ENCODE data around the gene HIF3A. TPM values are rescaled to one million over a fixed set of nuclear protein-coding genes. Genes with fewer than 3 reads are reported as not detected.
A peak's percentile ranks its signal among the peaks of the same experiment; 100 is the strongest.

The HIF3A gene
- total RNA-seq, 4 donors from 2014 or later: 49.3 to 383 (median 144) TPM

GRCh38 chr19:46388311-46389095, 91.7 kb downstream of the HIF3A start:
- H3K36me3 ChIP-seq: peaks cover 0 to 85% of the 10 kb centered on the region in 2 donors
- no peak overlapping the region for H3K4me3 ChIP-seq
- 81 to 83% methylated on average over 6 of the region's 25 CpGs for WGBS, 2 donors (ENCODE audit: low coverage in 1 of 2)
- H3K9me3 ChIP-seq: no peaks in the 10 kb centered on the region
- H3K27ac ChIP-seq: no peak overlapping the region
- TF ChIP-seq EP300 (IDR thresholded peaks at IDR 0.05) (no peak), POLR2AphosphoS5 (IDR thresholded peaks at IDR 0.05) (no peak), POLR2A (IDR thresholded peaks at IDR 0.05) (no peak)
- TF ChIP-seq, protein P1, sequence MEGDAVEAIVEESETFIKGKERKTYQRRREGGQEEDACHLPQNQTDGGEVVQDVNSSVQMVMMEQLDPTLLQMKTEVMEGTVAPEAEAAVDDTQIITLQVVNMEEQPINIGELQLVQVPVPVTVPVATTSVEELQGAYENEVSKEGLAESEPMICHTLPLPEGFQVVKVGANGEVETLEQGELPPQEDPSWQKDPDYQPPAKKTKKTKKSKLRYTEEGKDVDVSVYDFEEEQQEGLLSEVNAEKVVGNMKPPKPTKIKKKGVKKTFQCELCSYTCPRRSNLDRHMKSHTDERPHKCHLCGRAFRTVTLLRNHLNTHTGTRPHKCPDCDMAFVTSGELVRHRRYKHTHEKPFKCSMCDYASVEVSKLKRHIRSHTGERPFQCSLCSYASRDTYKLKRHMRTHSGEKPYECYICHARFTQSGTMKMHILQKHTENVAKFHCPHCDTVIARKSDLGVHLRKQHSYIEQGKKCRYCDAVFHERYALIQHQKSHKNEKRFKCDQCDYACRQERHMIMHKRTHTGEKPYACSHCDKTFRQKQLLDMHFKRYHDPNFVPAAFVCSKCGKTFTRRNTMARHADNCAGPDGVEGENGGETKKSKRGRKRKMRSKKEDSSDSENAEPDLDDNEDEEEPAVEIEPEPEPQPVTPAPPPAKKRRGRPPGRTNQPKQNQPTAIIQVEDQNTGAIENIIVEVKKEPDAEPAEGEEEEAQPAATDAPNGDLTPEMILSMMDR (IDR thresholded peaks at IDR 0.05): no peak
- ATAC-seq: no peak
- no peaks in the 10 kb centered on the region for H3K27me3 ChIP-seq
- peaks cover 0 to 24% (median 7%) of the 10 kb centered on the region in 3 donors for H3K4me1 ChIP-seq

DNA sequence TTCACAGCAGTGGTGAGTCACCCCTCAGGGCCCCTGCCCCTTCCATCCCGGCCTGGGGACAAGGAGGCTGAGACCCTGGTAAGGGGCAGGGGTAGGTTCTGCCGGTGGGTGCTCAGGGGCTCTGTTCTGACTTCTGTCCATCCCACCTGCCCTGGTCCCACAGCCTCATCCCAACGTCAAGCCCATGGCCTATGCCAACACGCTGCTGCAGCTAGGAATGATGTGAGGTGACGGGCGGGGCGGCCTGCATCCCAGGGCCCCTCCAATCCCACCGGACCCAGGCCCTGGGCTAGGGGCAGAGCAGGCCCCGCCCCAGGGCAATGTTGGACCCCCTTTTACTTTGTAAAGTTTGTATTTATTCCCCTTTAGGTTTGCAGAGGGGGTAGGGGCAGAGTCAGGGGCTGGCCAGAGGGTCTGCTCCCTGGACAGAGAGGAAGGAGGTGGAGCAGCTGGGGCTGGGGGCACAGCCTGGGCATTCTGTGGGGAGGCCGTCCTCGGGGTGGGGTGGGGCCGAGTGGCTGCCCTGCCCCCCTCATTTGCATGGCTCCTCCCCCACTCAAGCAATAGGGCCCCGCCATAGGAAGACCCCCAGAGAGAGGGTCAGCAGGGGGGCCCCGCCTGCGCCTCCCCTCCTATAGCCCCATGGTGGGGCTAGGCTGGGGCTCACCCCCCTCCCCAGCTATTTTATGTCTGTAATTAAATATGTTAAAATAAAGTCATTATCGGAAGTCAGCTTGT, 93.4 kb downstream of the HIF3A start:
- Histone ChIP-seq H3K27me3 (no peaks in the 10 kb centered on the region), H3K36me3 (peaks cover 0 to 67% of the 10 kb centered on the region in 2 donors), H3K27ac (peak overlapping the region in 2 of 4 donors; percentile 24 to 47), H3K9me3 (no peaks in the 10 kb centered on the region), H3K4me3 (no peak overlapping the region), H3K4me1 (peaks cover 0 to 32% (median 7%) of the 10 kb centered on the region in 3 donors)
- no peak for TF ChIP-seq EP300 (IDR thresholded peaks at IDR 0.05)
- TF ChIP-seq, protein P1 (IDR thresholded peaks at IDR 0.05): no peak
- no peak for TF ChIP-seq POLR2AphosphoS5 (IDR thresholded peaks at IDR 0.05)
- no peak for TF ChIP-seq POLR2A (IDR thresholded peaks at IDR 0.05)
- 88% methylated on average over 1 of the region's 16 CpGs; no CpG with 5 or more reads in 1 of the 2 donors for WGBS, 2 donors (ENCODE audit: low coverage in 1 of 2)
- no peak for ATAC-seq

DNA sequence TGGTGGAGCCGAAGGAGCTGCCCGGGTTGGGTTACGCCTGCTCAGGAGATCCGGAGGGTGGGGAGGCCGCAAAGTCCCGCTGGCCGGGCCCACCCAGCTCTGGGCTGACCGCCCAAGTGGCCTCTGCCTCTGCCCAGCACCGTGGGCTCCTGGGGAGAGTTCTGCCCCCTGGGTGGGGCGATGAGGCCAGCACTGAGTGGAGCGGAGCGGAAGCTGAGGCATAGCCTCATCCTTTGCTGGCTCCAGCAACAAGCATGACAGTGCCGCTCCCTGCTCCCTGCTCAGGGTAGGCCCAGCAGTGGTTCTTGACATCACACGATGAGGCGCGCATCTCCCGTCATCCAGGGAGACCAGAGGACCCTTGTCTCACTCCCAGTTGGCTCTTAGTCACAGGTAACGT, 94.0 kb downstream of the HIF3A start:
- 80 to 87% methylated on average over 1 to 9 of the region's 18 CpGs for WGBS, 2 donors (ENCODE audit: low coverage in 1 of 2)
- Histone ChIP-seq H3K4me1 (peaks cover 0 to 33% (median 7%) of the 10 kb centered on the region in 3 donors), H3K27me3 (no peaks in the 10 kb centered on the region), H3K27ac (peak overlapping the region in 3 of 4 donors; percentile 24 to 51 (median 47)), H3K9me3 (no peaks in the 10 kb centered on the region), H3K36me3 (peaks cover 0 to 62% of the 10 kb centered on the region in 2 donors), H3K4me3 (no peak overlapping the region)
- TF ChIP-seq EP300 (IDR thresholded peaks at IDR 0.05): no peak
- ATAC-seq: peak; percentile 49

GRCh38 chr19:46391296-46392251, 94.7 kb downstream of the HIF3A start:
- no peak for ATAC-seq
- H3K4me1 ChIP-seq: peaks cover 0 to 33% (median 7%) of the 10 kb centered on the region in 3 donors
- peaks cover 0 to 55% of the 10 kb centered on the region in 2 donors for H3K36me3 ChIP-seq
- H3K27ac ChIP-seq: peak overlapping the region in 3 of 4 donors; percentile 47 to 59 (median 51)
- no peaks in the 10 kb centered on the region for H3K27me3 ChIP-seq
- no peaks in the 10 kb centered on the region for H3K9me3 ChIP-seq
- H3K4me3 ChIP-seq: no peak overlapping the region
- WGBS, 2 donors (ENCODE audit: low coverage in 1 of 2): 81 to 84% methylated on average over 10 to 14 of the region's 33 CpGs
- TF ChIP-seq EP300 (IDR thresholded peaks at IDR 0.05): no peak
- TF ChIP-seq POLR2A (IDR thresholded peaks at IDR 0.05): no peak
- TF ChIP-seq, protein P1 (IDR thresholded peaks at IDR 0.05): no peak
- TF ChIP-seq POLR2AphosphoS5 (IDR thresholded peaks at IDR 0.05): no peak

Data from gastroesophageal sphincter (tissue), 4 donors.